K562 (cell line): Measurements from ENCODE around the gene FCGBP. TPM values are rescaled to one million over a fixed set of nuclear protein-coding genes. Genes with fewer than 3 reads are reported as not detected.

Experiments
- FOXO4 ChIP-seq: fragments of 450-650 bp; formaldehyde crosslinking; IDR thresholded peaks from 2 replicates; pipeline ENCODE4 v1.4.0; 2020; ENCODE audit warnings: mild to moderate bottlenecking, moderate library complexity
- HMG20A ChIP-seq: fragments of 450-650 bp; formaldehyde crosslinking; conservative IDR thresholded peaks from 2 replicates; pipeline ENCODE4 v1.4.0; 2020; ENCODE audit warnings: mild to moderate bottlenecking, mixed read lengths
- MGA ChIP-seq: fragments of 450-650 bp; IDR thresholded peaks from 2 replicates; pipeline ENCODE4 v1.6.1; 2016; ENCODE audit warnings: mild to moderate bottlenecking, moderate library complexity
- ZBTB2 ChIP-seq: fragments of 450-650 bp; IDR thresholded peaks from 2 replicates; pipeline ENCODE4 v1.6.1; 2016; ENCODE audit warnings: antibody characterized with exemption
- ZNF398 ChIP-seq: fragments of 250-450 bp; sonication (Bioruptor Pico); IDR thresholded peaks from 2 replicates; pipeline ENCODE4 v1.8.0; 2021; ENCODE audit warnings: moderate library complexity, mild to moderate bottlenecking, inconsistent platforms
- polyA plus RNA-seq, 8 experiments: library from polyadenylated mRNA; depleted of rRNA in 4 of 8; stranded (reverse) in 5 of 8; unstranded in 3 of 8; fragments of >200 nt; fragmentation: Nextera tagmentation in 2 of 8; fragmentation: Illumina TruSeq in 1 of 8; extraction: Ambion mirVana in 2 of 8; extraction: Trizol in 1 of 8; gene quantifications; 2 replicates each; pipeline versions ENCODE4 v1.2.1 to v1.2.3, GENCODE V29; 2011 to 2014; ENCODE audit warnings: inconsistent platforms in 1 of 8, missing spikeins in 1 of 8
- total RNA-seq, 7 experiments: library from RNA; depleted of rRNA in 6 of 7; stranded (reverse); fragments of >200 nt in 6 of 7; fragmentation: Illumina TruSeq in 2 of 7; extraction: Trizol in 2 of 7; gene quantifications; 2 replicates each; pipeline versions ENCODE4 v1.2.1 to v1.2.3, GENCODE V29; 2011 to 2021; ENCODE audit warnings: low replicate concordance in 1 of 7

The FCGBP gene
- total and polyA plus RNA-seq, 9 of the 15 experiments (the other 6 are each of a cell fraction or from before 2014, with no cell fraction given) = 0.01 to 1.5 (median 0.13) TPM; not detected in 4

- TF ChIP-seq MGA (peak; percentile 16), FOXO4 (CRISPR knock-in tag) (no peak), HMG20A (no peak), ZNF398 (no peak), ZBTB2 (0 out of 2 replicates have a peak, but pooled peaks have one; percentile 46)
These were observed 35.4 kb upstream of the FCGBP start (continued) for GRCh38 chr19:39969681-39970424.
